Measurements from ENCODE around the gene MRPS16. TPM values are rescaled to one million over a fixed set of nuclear protein-coding genes. Genes with fewer than 3 reads are reported as not detected.
"Not testable (repeated sequence)": the region's sequence is repeated elsewhere in the genome, so short reads cannot be mapped to it uniquely, and the experiment has no call there.

Gene MRPS16
- total RNA-seq, 2 experiments from 2014 or later: 127 to 132 TPM

GRCh38 chr10:73262105-73262730 is 9.8 kb upstream of the MRPS16 start:
- ChIA-PET POLR2A (no interaction called here), CTCF (interaction anchor here (1.0 kb wide), 1 partner anchor 9 kb away, joined by 3 read pairs; no protein-coding TSS in a partner anchor)
- no peak overlapping the region for H3K27ac Mint-ChIP-seq
- TF ChIP-seq CTCF (IDR thresholded peaks at IDR 0.05): no peak
- peaks cover 3% of the 10 kb centered on the region for H3K36me3 Mint-ChIP-seq (ENCODE audit: low read depth)
- ATAC-seq (peak; percentile 42), DNase-seq (peak; percentile 12)
- H3K4me1 Mint-ChIP-seq (ENCODE audit: low read depth): peaks cover 2% of the 10 kb centered on the region
- peaks cover 10% of the 10 kb centered on the region for H3K9me3 Mint-ChIP-seq
- intact Hi-C loops (cut with micrococcal nuclease): no loop called here
- H3K4me3 Mint-ChIP-seq: no peak overlapping the region
- H3K27me3 Mint-ChIP-seq: no peaks in the 10 kb centered on the region

- Mint-ChIP-seq H3K27me3 (no peaks in the 10 kb centered on the region), H3K36me3 (ENCODE audit: low read depth) (peaks cover 3% of the 10 kb centered on the region), H3K27ac (no peak overlapping the region), H3K4me1 (ENCODE audit: low read depth) (peaks cover 2% of the 10 kb centered on the region), H3K9me3 (peaks cover 10% of the 10 kb centered on the region), H3K4me3 (no peak overlapping the region)
- intact Hi-C loops (cut with micrococcal nuclease): no loop called here
- no peak for ATAC-seq
- CTCF ChIA-PET: interaction anchor here (0.6 to 1.0 kb wide), 2 partner anchors 8 to 213 kb away, joined by 3 read pairs; no protein-coding TSS in a partner anchor
- POLR2A ChIA-PET: interaction anchor here (1.2 to 2.8 kb wide), 2 partner anchors 9 to 15 kb away, joined by 7 to 11 read pairs; partner anchors contain the start of genes DNAJC9 and MRPS16
- TF ChIP-seq CTCF (IDR thresholded peaks at IDR 0.05): no peak
- DNase-seq: no peak
Measured at GRCh38 chr10:73261362-73261995, 9.0 kb upstream of the MRPS16 start.

GRCh38 chr10:73258612-73259011 is 6.2 kb upstream of the MRPS16 start:
- H3K27ac Mint-ChIP-seq; H3K4me3 Mint-ChIP-seq; H3K27me3 Mint-ChIP-seq; intact Hi-C loops (cut with micrococcal nuclease); ATAC-seq; H3K36me3 Mint-ChIP-seq (ENCODE audit: low read depth); H3K9me3 Mint-ChIP-seq; H3K4me1 Mint-ChIP-seq (ENCODE audit: low read depth): not testable (repeated sequence)
- peak; percentile 11 for DNase-seq
- POLR2A ChIA-PET: interaction anchor here (2.8 kb wide), 1 partner anchor 12 kb away, joined by 11 read pairs; the partner anchor contains the start of gene DNAJC9
- CTCF ChIA-PET: interaction anchor here (0.6 kb wide), 1 partner anchor 37 kb away, joined by 3 read pairs; no protein-coding TSS in a partner anchor

GRCh38 chr10:73253225-73253555 is 746 bp upstream of the MRPS16 start:
- Mint-ChIP-seq H3K4me1 (ENCODE audit: low read depth) (peaks cover 30% of the 10 kb centered on the region), H3K9me3 (no peaks in the 10 kb centered on the region)

More at GRCh38 chr10:73253225-73253555, 746 bp upstream of the MRPS16 start:
- ATAC-seq (peak; percentile 4), DNase-seq (no peak)
- POLR2A ChIA-PET: interaction anchor here (0.7 to 3.6 kb wide), 10 partner anchors 13 to 374 kb away, joined by 3 to 33 read pairs (median 4); partner anchors contain the start of genes CFAP70, ECD and FAM149B1
- peaks cover 36% of the 10 kb centered on the region for H3K36me3 Mint-ChIP-seq (ENCODE audit: low read depth)
- peak overlapping the region; percentile 98 for H3K27ac Mint-ChIP-seq
- H3K4me3 Mint-ChIP-seq: peak overlapping the region; percentile 93
- CTCF ChIA-PET: interaction anchor here (0.7 to 1.4 kb wide), 5 partner anchors 8 to 391 kb away, joined by 3 to 7 read pairs (median 3); partner anchors contain the start of gene P4HA1
- intact Hi-C loops (cut with micrococcal nuclease): no loop called here
- peak; percentile 2 for TF ChIP-seq CTCF (IDR thresholded peaks at IDR 0.05)
- H3K27me3 Mint-ChIP-seq: no peaks in the 10 kb centered on the region
